IMR-90 (cell line): ENCODE data around the gene DENND5A. TPM values are rescaled to one million over a fixed set of nuclear protein-coding genes. Genes with fewer than 3 reads are reported as not detected.

Experiments
- ATAC-seq: fragments of 200-7000 bp; cut with Tn5 transposase; 2 replicates; pipeline ENCODE4 v1.9.1; 2020; ENCODE audit warnings: low read depth, mild to moderate bottlenecking, moderate library complexity
- BruUV-seq: library from RNA; stranded (reverse); fragments of 400-500 nt; replicated peaks from 2 replicates; lab custom pipeline; 2021; lab: Mats Ljungman, UMichigan
- CTCF ChIA-PET: fragments of 300-600 bp; formaldehyde crosslinking; extraction: SDS; loops from one replicate; lab custom pipeline; 2021; ENCODE audit warnings: antibody characterized with exemption; lab: Yijun Ruan, JAX
- POLR2A ChIA-PET: fragments of 300-600 bp; sonication (Branson Sonifier 250); formaldehyde crosslinking; loops from one replicate; lab custom pipeline; 2022; ENCODE audit warnings: antibody characterized with exemption; ENCODE audit not compliant: unreplicated experiment; lab: Charles Lee
- DNase-seq: peaks from one replicate; pipeline ENCODE4 v3.0.0; 2013
- H2AFZ ChIP-seq: replicated peaks from 2 replicates; pipeline ENCODE3; 2013; ENCODE audit warnings: low read length, mild to moderate bottlenecking; ENCODE audit not compliant: poor library complexity
- H2AK5ac ChIP-seq: 2 replicates; pipeline ENCODE4 v1.6.1; 2013; ENCODE audit warnings: low read depth, low read length, inconsistent platforms
- H2AK9ac ChIP-seq: replicated peaks from 2 replicates; pipeline ENCODE3; 2013; ENCODE audit warnings: mild to moderate bottlenecking, low read depth, low read length, moderate library complexity; ENCODE audit not compliant: poor library complexity
- H2BK120ac ChIP-seq: 2 replicates; pipeline ENCODE4 v1.6.1; 2013; ENCODE audit warnings: low read depth, low read length, inconsistent platforms
- H2BK15ac ChIP-seq: 3 replicates; pipeline ENCODE4 v1.6.1; 2013; ENCODE audit warnings: low read depth, low read length, inconsistent platforms
- H2BK20ac ChIP-seq: 2 replicates; pipeline ENCODE4 v1.6.1; 2013; ENCODE audit warnings: low read depth, mild to moderate bottlenecking, inconsistent platforms, low read length, moderate library complexity
- H2BK5ac ChIP-seq: 2 replicates; pipeline ENCODE4 v1.6.1; 2013; ENCODE audit warnings: mild to moderate bottlenecking, low read depth, low read length, inconsistent platforms; ENCODE audit not compliant: poor library complexity, severe bottlenecking
- H3K14ac ChIP-seq: replicated peaks from 2 replicates; pipeline ENCODE4 v1.6.1; 2013; ENCODE audit warnings: low read depth, low read length, inconsistent platforms
- H3K18ac ChIP-seq: 2 replicates; pipeline ENCODE4 v1.6.1; 2013; ENCODE audit warnings: low read depth, low read length, control low read depth
- H3K23ac ChIP-seq: 2 replicates; pipeline ENCODE4 v1.6.1; 2013; ENCODE audit warnings: low read depth, low read length, inconsistent platforms
- H3K27ac ChIP-seq: 2 replicates; pipeline ENCODE4 v1.5.1; 2013; ENCODE audit warnings: mild to moderate bottlenecking, control low read depth, low read length; ENCODE audit not compliant: insufficient read depth
- H3K27me3 ChIP-seq: 2 replicates; pipeline ENCODE4 v1.6.1; 2013; ENCODE audit warnings: low read length; ENCODE audit not compliant: control insufficient read depth, insufficient read depth
- H3K36me3 ChIP-seq: 2 replicates; pipeline ENCODE4 v1.6.1; 2013; ENCODE audit warnings: low read length, mixed read lengths; ENCODE audit not compliant: control insufficient read depth, insufficient read depth
- H3K4ac ChIP-seq: 2 replicates; pipeline ENCODE4 v1.6.1; 2013; ENCODE audit warnings: low read depth, low read length, inconsistent platforms
- H3K4me1 ChIP-seq: 2 replicates; pipeline ENCODE4 v1.6.1; 2013; ENCODE audit warnings: low read length, mixed read lengths; ENCODE audit not compliant: control insufficient read depth, insufficient read depth
- H3K4me2 ChIP-seq: 2 replicates; pipeline ENCODE4 v1.6.1; 2013; ENCODE audit warnings: low read depth, mild to moderate bottlenecking, control low read depth, low read length, moderate library complexity
- H3K4me3 ChIP-seq: 2 replicates; pipeline ENCODE4 v1.5.1; 2013; ENCODE audit warnings: low read depth, mild to moderate bottlenecking, control low read depth, low read length, moderate library complexity; ENCODE audit not compliant: insufficient read depth
- H3K56ac ChIP-seq: 2 replicates; pipeline ENCODE4 v1.6.1; 2013; ENCODE audit warnings: low read length, inconsistent platforms; ENCODE audit not compliant: insufficient read depth; ENCODE audit errors: extremely low read depth
- H3K79me1 ChIP-seq, 2 experiments: 2 replicates each; pipeline ENCODE4 v1.6.1; 2013; ENCODE audit warnings: low read length in 2 of 2, inconsistent platforms in 1 of 2, low read depth in 1 of 2
- H3K9ac ChIP-seq: 2 replicates; pipeline ENCODE4 v1.6.1; 2013; ENCODE audit warnings: low read depth, low read length, control low read depth
- H3K9me1 ChIP-seq: 2 replicates; pipeline ENCODE4 v1.6.1; 2013; ENCODE audit warnings: low read length, inconsistent platforms; ENCODE audit not compliant: insufficient read depth
- H3K9me3 ChIP-seq: 2 replicates; pipeline ENCODE4 v1.6.1; 2013; ENCODE audit warnings: low read length; ENCODE audit not compliant: control insufficient read depth, insufficient read depth
- H4K20me1 ChIP-seq: 2 replicates; pipeline ENCODE4 v1.6.1; 2013; ENCODE audit warnings: low read length, inconsistent platforms; ENCODE audit not compliant: insufficient read depth
- H4K5ac ChIP-seq: 2 replicates; pipeline ENCODE4 v1.6.1; 2013; ENCODE audit warnings: mild to moderate bottlenecking, low read depth, low read length, control low read depth
- H4K8ac ChIP-seq, 2 experiments: 2 replicates each; pipeline ENCODE4 v1.6.1; 2013; ENCODE audit warnings: low read depth in 2 of 2, low read length in 2 of 2, control low read depth in 1 of 2, inconsistent platforms in 1 of 2
- H4K91ac ChIP-seq: 2 replicates; pipeline ENCODE4 v1.6.1; 2013; ENCODE audit warnings: low read depth, low read length, inconsistent platforms; ENCODE audit not compliant: insufficient read depth
- CEBPB ChIP-seq: IDR thresholded peaks from 2 replicates; pipeline ENCODE4 v1.6.1; 2012; ENCODE audit warnings: low read depth, low read length, improper control_type of control experiment
- NFE2L2 ChIP-seq: fragments of 150-350 bp; IDR thresholded peaks from 2 replicates; pipeline ENCODE4 v1.6.1; 2016; ENCODE audit warnings: low read depth, mild to moderate bottlenecking, low read length
- RFX5 ChIP-seq: IDR thresholded peaks from 2 replicates; pipeline ENCODE4 v1.8.0; 2012; ENCODE audit warnings: low read depth, mild to moderate bottlenecking, low read length, moderate library complexity
- SMC3 ChIP-seq: fragments of 150-350 bp; IDR thresholded peaks from 2 replicates; pipeline ENCODE4 v1.6.1; 2016; ENCODE audit warnings: low read depth, mild to moderate bottlenecking, antibody characterized with exemption, low read length, moderate library complexity
- WGBS, 2 experiments: methylation state at CpG; one replicate each; pipeline versions ENCODE4 v1.1.5 to v1.1.7; 2013; ENCODE audit warnings: missing lambda C conversion rate in 2 of 2; ENCODE audit not compliant: insufficient read length in 1 of 2; ENCODE audit errors: extremely low coverage in 2 of 2; 5-methylcytosine and 5-hydroxymethylcytosine counted together
- dilution Hi-C: fragments of 300-500 bp; cut with HindIII; formaldehyde crosslinking; loops from one replicate; pipeline ENCODE4 v1.14.3; 2018; ENCODE audit warnings: low sequenced_read_pairs; ENCODE audit not compliant: unreplicated experiment
- in situ Hi-C: fragments of 300-500 bp; cut with MboI; formaldehyde crosslinking; loops from 3 replicates; pipeline ENCODE4 v1.14.3; 2019; ENCODE audit warnings: low sequenced_read_pairs, inconsistent platforms, mixed read lengths
- intact Hi-C: fragments of 100-400 bp; cut with micrococcal nuclease; formaldehyde crosslinking; loops from 2 replicates; pipeline ENCODE4 v1.10.0; 2022
- polyA plus RNA-seq, 3 experiments: library from polyadenylated mRNA; depleted of rRNA; stranded (reverse); fragments of >200 nt; gene quantifications; 2 replicates each; pipeline ENCODE4 v1.2.3, GENCODE V29; 2012; ENCODE audit warnings: low replicate concordance in 1 of 3
- total RNA-seq: library from RNA; depleted of rRNA; stranded (reverse); fragments of >200 nt; gene quantifications from 2 replicates; pipeline ENCODE4 v1.2.3, GENCODE V29; 2012
- TF ChIP-seq, protein P1 (sequence below): fragments of 150-350 bp; IDR thresholded peaks from 2 replicates; pipeline ENCODE4 v1.6.1; 2017; ENCODE audit warnings: mild to moderate bottlenecking, antibody characterized with exemption, low read length, low read depth

The DENND5A gene
- total and polyA plus RNA-seq, 2 of the 4 experiments (the other 2 are of a cell fraction): 179 to 192 TPM

DNA sequence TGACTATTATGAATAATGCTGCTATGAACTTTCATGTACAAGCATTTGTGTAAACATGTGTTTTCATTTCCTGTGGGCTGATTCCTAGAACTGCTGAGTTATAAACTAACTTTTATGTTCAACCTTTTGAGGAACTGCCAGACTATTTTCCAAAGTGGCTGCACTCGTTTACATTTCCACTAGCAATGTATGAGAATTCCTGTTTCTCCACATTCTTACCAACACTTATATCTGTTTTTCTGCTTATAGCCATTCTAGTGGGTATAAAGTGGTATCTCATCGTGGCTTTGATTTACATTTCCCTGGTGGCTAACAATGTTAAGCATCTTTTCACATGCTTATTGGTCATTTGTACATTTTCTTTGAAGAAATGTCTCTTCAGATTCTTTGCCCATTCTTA is 138.5 kb downstream of the DENND5A start:
- H3K9me3 ChIP-seq: peaks cover 3% of the 10 kb centered on the region; the same call in 1 of the 2 replicates
- peaks cover 7% of the 10 kb centered on the region for H3K36me3 ChIP-seq
- no peak overlapping the region for H3K18ac ChIP-seq
- H3K79me1 ChIP-seq: no peaks in the 10 kb centered on the region
- no peak overlapping the region for H3K27ac ChIP-seq
- no peak overlapping the region for H3K56ac ChIP-seq
- H2BK20ac ChIP-seq: no peak overlapping the region
- TF ChIP-seq, protein P1, sequence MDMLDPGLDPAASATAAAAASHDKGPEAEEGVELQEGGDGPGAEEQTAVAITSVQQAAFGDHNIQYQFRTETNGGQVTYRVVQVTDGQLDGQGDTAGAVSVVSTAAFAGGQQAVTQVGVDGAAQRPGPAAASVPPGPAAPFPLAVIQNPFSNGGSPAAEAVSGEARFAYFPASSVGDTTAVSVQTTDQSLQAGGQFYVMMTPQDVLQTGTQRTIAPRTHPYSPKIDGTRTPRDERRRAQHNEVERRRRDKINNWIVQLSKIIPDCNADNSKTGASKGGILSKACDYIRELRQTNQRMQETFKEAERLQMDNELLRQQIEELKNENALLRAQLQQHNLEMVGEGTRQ: no peak
- no peak for TF ChIP-seq NFE2L2
- TF ChIP-seq CEBPB: no peak
- no peak for TF ChIP-seq SMC3
- TF ChIP-seq RFX5: no peak
- no peak overlapping the region for H3K4me3 ChIP-seq
- H2BK15ac ChIP-seq: no peak overlapping the region
- DNase-seq (no peak), ATAC-seq (peak; percentile 29; the same call in 1 of the 2 replicates)
- no peaks in the 10 kb centered on the region for H3K27me3 ChIP-seq
- no peaks in the 10 kb centered on the region for H4K20me1 ChIP-seq
- intact Hi-C loops: no loop called here
- no CpG with 5 or more reads among the region's 2 CpGs for WGBS, 2 experiments
- no peak overlapping the region for H3K9ac ChIP-seq
- H4K5ac ChIP-seq: no peak overlapping the region
- no peak overlapping the region for H3K23ac ChIP-seq
- peaks cover 3% of the 10 kb centered on the region; the same call in 1 of the 2 replicates for H3K9me1 ChIP-seq
- dilution Hi-C loops: no loop called here
- no peak overlapping the region for H2AK5ac ChIP-seq
- H2AFZ ChIP-seq: no peak overlapping the region
- H2BK5ac ChIP-seq: no peak overlapping the region
- no TSS peak for BruUV-seq
- H3K4me2 ChIP-seq: no peak overlapping the region
- CTCF ChIA-PET: no interaction called here
- no peak overlapping the region for H2BK120ac ChIP-seq
- in situ Hi-C loops: loop anchor here (25.0 kb wide), 1 partner anchor 439 kb away; the partner anchor contains the start of genes RPL27A and TRIM66
- H4K91ac ChIP-seq: no peak overlapping the region
- H3K14ac ChIP-seq: no peak overlapping the region
- no peak overlapping the region for H4K8ac ChIP-seq
- POLR2A ChIA-PET: no interaction called here
- no peaks in the 10 kb centered on the region for H3K4me1 ChIP-seq
- no peak overlapping the region for H2AK9ac ChIP-seq
- no peak overlapping the region for H3K4ac ChIP-seq
